GM18861 (cell line): Measurements from ENCODE around the gene HMG20A.

ENCODE experiments used
- ATAC-seq: cut with Tn5 transposase; IDR thresholded peaks from one replicate; pipeline ENCODE4 v1.9.1; 2021; ENCODE audit not compliant: unreplicated experiment

The HMG20A gene

DNA sequence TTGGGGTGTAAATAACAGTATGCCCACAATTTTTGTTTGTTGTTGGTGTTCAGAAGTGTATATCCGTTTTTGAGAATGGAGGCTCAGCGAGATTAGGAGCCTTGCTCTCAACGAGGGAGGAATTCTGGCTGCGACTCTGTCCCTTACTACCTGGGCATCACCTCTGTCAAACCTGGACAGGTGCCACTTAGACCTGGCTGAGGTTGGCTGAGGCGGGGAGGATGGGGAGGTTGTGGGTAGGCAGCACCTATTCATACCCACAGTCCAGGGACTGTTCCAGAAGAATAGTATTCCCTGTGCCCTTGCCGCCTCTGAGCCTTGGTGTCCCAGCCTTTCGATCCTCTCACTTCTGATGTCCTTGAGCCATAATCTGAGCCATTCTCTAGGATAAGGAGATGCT lies 112.2 kb downstream of the HMG20A start:
- ATAC-seq: no peak

DNA sequence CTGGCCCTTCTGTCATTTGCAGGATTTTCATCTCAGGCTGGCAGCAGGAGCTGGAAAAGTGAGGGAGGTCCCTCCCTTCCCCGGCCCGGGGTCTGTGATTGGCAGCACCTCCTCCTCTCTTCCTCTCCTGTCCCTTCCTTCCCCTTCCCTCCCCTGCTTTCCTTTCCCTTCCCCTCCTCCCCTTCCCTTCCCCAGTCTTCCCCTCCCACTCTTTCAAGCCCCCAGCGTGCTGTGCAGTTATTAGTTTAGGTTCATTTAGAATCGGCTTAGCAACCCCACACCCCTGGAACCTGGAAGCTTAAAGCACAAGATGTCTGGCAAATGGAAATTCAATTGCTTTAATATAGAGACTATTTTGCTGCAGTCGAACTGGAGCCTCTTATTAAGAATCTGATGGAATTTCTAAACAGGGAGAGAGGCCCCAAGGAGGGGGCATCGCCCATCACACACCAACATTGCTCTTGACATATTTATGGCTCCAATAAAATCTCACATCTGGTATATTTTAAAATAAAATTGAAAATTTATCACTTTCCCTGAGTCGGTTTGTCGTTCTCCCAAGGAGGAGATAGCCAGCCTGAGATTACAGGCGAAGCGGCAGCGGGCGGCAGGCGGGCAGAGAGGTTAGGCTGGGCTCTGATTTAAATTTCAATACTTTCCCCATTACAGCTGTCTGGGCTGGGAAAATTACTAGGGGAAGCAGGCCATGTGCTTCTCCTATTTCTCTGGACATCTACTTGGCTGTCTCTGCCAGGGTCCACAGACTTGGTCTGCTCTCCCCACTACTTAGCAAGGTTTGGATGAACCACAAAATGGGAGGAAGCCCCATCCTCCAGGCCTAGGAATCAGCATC lies 113.1 kb downstream of the HMG20A start:
- ATAC-seq: no peak
